HG02623 (cell line): ENCODE results near the gene KIFBP.
A peak's percentile ranks its signal among the peaks of the same experiment; 100 is the strongest.
"Not testable (repeated sequence)": the region's sequence is repeated elsewhere in the genome, so short reads cannot be mapped to it uniquely, and the experiment has no call there.

ENCODE experiments used
- ATAC-seq: cut with Tn5 transposase; IDR thresholded peaks from one replicate; pipeline ENCODE4 v1.9.1; 2021; ENCODE audit warnings: moderate library complexity; ENCODE audit not compliant: unreplicated experiment

The KIFBP gene, protein sequence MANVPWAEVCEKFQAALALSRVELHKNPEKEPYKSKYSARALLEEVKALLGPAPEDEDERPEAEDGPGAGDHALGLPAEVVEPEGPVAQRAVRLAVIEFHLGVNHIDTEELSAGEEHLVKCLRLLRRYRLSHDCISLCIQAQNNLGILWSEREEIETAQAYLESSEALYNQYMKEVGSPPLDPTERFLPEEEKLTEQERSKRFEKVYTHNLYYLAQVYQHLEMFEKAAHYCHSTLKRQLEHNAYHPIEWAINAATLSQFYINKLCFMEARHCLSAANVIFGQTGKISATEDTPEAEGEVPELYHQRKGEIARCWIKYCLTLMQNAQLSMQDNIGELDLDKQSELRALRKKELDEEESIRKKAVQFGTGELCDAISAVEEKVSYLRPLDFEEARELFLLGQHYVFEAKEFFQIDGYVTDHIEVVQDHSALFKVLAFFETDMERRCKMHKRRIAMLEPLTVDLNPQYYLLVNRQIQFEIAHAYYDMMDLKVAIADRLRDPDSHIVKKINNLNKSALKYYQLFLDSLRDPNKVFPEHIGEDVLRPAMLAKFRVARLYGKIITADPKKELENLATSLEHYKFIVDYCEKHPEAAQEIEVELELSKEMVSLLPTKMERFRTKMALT

DNA sequence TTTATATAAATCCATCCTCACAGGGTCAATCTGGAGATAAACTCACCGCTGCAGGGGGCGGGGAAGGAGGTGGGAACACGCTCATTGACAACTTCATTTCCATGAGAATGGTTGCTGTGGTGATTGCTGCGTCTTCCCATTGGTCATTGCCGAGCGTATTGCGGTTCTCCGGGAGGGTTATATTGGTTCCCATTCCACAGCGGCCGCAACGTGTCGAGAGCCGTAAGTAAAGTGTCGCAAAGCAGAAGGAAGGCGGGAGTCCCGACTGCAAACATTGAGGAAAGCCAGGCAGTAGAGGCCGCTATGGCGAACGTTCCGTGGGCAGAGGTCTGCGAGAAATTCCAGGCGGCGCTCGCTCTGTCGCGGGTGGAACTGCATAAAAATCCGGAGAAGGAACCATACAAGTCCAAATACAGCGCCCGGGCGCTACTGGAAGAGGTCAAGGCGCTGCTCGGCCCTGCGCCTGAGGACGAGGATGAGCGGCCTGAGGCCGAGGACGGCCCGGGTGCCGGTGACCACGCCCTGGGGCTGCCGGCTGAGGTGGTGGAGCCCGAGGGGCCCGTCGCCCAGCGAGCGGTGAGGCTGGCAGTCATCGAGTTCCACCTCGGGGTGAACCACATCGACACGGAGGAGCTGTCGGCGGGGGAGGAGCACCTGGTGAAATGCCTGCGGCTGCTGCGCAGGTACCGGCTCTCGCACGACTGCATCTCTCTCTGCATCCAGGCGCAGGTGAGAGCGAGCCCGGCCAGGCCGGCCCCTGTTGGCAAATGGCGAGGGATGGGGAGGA lies at the start of gene KIFBP:
Gene KIFBP, plus strand, starts transcription at position 274 of the 787 bp plus-strand sequence. Its CDS starts 30 bp downstream, at position 304.
- peak; percentile 79 for ATAC-seq

- ATAC-seq, result no peak
Measured at GRCh38 chr10:68938884-68939283, 49.7 kb upstream of the KIFBP start.

- not testable (repeated sequence) for ATAC-seq
Measured at GRCh38 chr10:68940917-68941316, 47.7 kb upstream of the KIFBP start.

DNA sequence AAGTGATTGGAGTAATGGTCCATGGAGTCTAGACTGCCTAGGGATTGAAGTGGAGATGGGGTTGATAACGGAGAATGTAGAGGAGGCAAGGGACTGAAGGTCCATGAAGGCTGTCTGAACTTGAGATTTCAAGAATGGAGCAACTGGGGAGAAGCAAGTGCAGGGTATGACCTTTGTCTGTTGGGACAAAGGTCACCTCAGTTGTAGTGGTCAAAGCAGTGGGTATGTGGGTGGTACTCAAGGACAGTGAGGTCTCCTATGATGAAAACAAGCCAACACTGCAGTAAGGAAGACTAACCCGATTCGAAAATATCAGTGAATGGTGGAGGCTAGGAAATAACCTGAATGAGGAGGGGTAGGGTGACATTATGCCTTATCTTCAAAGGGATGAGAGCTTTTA lies 38.0 kb upstream of the KIFBP start:
- no peak for ATAC-seq

- ATAC-seq, result no peak
Measured at GRCh38 chr10:68954904-68955303, 33.7 kb upstream of the KIFBP start.

DNA sequence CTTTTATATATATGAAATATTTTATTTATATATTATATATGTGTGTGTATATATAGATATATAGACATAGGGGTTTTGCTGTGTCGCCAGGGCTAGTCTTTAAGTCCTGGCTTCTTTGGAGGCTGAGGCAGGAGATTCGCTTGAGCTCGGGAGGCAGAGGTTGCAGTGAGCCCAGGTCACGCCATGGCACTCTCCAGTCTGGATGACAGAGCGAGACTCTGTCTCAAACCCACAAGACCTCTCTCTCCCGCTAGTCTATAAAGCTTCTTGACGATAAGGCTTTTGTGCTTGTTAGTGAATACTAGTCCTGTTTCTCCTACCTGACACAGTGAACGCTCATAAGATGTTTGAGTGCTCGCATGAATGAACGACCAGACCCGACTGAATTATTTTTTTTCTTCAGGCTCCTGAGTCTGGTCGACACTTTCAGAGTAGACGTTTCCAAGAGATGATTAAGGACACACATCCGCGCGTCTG lies 33.2 kb upstream of the KIFBP start:
- peak; percentile 4 for ATAC-seq

DNA sequence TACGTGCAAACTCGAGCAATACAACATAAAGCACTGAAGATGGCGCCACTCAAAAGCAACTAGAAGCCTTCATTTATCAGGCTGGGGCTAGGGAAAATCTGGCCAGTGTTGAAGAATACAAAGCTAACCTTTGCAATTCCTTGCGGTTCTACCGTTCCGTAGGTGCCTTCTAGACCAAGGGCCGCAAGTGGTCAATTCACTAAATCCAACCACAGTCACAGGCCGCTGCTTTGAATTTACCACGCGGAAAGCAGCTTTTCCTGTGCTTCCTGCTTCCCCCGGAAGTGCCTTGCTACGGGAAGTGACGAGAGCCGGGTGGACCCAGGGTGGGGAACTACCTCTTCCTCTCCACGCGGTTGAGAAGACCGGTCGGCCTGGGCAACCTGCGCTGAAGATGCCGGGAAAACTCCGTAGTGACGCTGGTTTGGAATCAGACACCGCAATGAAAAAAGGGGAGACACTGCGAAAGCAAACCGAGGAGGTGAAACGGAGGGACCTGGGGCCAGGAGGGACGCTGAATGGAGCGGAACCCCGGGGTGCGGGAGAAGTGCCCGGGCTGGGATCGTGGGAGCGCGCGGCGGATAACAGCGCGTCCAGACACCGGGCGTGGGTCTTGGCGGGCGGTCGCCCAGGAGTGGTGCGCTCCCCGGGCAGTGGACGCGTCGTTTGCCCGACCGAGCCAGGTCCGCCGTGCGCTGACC lies 32.6 kb upstream of the KIFBP start, which contains the start of gene DDX21:
Gene DDX21, plus strand, starts transcription at position 339 of the 701 bp plus-strand sequence. Its CDS starts 56 bp downstream, at position 395.
- peak; percentile 77 for ATAC-seq

DNA sequence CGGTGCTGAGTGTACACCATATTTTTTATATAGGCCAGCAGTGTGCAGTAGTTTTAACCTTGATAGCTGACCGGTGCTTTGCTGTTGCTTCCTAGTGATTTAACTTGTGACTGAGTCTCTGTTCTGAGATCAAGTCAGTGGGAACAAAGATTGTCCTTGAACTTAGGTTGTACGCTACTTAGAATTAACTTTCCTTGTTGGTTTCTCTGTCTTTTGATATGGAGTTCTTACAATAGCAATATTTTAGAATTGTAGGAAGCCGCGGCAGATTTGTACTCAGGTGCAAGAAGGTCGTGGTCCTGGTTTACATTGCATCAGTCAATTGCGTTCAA lies 31.4 kb upstream of the KIFBP start:
- no peak for ATAC-seq

GRCh38 chr10:68957654-68958053 lies 30.9 kb upstream of the KIFBP start:
- ATAC-seq, result no peak

DNA sequence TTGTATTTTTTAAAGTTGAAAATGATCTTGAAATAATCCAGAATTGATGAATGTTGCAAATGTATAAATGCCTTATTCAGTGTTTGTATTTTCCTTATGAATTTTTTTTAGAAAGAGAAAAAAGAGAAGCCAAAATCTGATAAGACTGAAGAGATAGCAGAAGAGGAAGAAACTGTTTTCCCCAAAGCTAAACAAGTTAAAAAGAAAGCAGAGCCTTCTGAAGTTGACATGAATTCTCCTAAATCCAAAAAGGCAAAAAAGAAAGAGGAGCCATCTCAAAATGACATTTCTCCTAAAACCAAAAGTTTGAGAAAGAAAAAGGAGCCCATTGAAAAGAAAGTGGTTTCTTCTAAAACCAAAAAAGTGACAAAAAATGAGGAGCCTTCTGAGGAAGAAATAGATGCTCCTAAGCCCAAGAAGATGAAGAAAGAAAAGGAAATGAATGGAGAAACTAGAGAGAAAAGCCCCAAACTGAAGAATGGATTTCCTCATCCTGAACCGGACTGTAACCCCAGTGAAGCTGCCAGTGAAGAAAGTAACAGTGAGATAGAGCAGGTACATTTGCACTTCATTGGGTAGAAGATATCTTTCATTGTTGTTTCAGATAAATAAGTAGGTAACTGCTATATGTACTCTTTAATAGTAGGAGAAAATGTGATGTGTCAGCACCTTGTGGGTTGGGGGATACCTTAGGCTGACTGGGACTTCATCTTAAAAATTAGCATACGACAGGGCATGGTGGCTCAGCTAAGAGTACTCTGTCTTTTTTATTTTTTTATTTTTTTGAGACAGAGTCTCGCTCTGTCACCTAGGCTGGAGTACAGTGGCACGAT lies 28.7 kb upstream of the KIFBP start:
- ATAC-seq, result no peak

DNA sequence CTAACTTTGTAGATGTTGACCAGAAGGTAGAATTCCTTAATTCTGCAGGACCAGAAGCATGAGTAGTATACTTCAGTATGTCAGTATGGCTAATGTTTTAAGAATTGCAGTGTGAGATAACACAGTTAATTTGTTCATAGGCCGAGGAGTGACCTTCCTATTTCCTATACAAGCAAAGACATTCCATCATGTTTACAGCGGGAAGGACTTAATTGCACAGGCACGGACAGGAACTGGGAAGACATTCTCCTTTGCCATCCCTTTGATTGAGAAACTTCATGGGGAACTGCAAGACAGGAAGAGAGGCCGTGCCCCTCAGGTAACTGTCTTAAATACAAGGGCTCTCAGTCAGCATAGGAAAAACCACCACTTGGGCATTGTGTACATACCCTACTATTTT lies 25.5 kb upstream of the KIFBP start:
- no peak for ATAC-seq

GRCh38 chr10:68973975-68974374 lies 14.6 kb upstream of the KIFBP start:
- ATAC-seq, result no peak

DNA sequence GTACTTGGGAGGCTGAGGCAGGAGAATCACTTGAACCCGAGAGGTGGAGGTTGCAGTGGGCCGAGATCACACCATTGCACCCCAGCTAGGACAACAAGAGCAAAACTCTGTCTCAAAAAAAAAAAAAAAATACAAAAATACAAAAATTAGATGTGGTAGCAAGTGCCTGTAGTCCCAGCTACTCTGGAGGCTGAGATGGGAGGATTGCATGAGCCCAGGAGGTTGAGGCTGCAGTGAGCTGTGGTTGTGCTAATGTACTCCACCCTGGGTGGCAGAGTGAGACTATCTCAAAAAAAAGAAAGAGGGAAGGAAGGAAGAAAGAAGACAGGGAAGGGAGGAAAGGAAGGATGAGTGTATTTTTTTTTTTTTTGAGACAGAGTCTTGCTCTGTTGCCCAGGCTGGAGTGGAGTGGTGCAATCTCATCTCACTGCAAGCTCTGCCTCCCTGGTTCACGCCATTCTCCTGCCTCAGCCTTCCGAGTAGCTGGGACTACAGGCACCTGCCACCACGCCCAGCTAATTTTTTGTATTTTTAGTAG lies 12.6 kb upstream of the KIFBP start:
- not testable (repeated sequence) for ATAC-seq

- ATAC-seq, result not testable (repeated sequence)
Measured at GRCh38 chr10:68979738-68980137, 8.9 kb upstream of the KIFBP start.

- no peak for ATAC-seq
Measured at GRCh38 chr10:68981074-68981473, 7.5 kb upstream of the KIFBP start.

GRCh38 chr10:68982389-68982788 lies 6.2 kb upstream of the KIFBP start:
- no peak for ATAC-seq

DNA sequence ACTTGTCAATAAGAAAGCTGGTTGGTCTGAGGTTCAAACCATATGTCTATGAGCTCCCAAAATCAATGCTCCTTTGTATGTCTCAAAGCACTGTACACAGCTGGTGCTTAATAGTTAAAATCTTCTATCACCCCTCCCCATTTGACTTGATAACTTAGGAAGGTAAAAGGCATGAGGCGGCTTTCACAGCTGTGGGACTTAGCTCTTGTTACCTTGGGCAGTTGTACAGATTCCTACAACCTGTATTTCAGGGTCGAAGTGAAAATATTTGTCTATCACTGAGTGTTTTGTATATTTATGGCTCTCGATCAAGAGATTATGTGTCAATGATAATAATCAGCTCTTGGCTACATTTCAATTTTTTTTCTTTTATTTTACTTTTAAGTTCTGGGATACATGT lies 992 bp upstream of the KIFBP start:
- no peak for ATAC-seq

- no peak for ATAC-seq
Measured at GRCh38 chr10:68989317-68989990, 851 bp downstream of the KIFBP start.
